Measurements from ENCODE around the gene USP43. TPM values are rescaled to one million over a fixed set of nuclear protein-coding genes. Genes with fewer than 3 reads are reported as not detected.
A peak's percentile ranks its signal among the peaks of the same experiment; 100 is the strongest.

USP43 gene
- total RNA-seq, 4 donors from 2014 or later, result 0.17 to 0.84 (median 0.17) TPM; not detected in 1

GRCh38 chr17:9645851-9646545 lies 681 bp downstream of the USP43 start:
- Histone ChIP-seq H3K4me3 (peak overlapping the region; percentile 49 to 56 (median 53)), H3K9me3 (no peaks in the 10 kb centered on the region), H3K27ac (replicated peaks in 1 of 4) (no peak overlapping the region), H3K36me3 (no peaks in the 10 kb centered on the region), H3K27me3 (peaks cover 0 to 72% (median 21%) of the 10 kb centered on the region in 4 donors), H3K4me1 (peaks cover 7 to 25% (median 21%) of the 10 kb centered on the region in 4 donors)
- TF ChIP-seq CTCF (IDR thresholded peaks at IDR 0.05) (no peak), EP300 (IDR thresholded peaks at IDR 0.05) (no peak), POLR2AphosphoS5 (IDR thresholded peaks at IDR 0.05) (no peak), POLR2A (IDR thresholded peaks at IDR 0.05; ENCODE audit: low read depth) (no peak)
- intact Hi-C loops (cut with DNase I), result no loop called here
- DNase-seq (ENCODE audit: extremely low spot score), result no peak
- WGBS, result 15% methylated on average over 9 of the region's 51 CpGs

GRCh38 chr17:9646546-9646885 lies 1.2 kb downstream of the USP43 start:
- 49% methylated on average over 8 of the region's 8 CpGs for WGBS
- Histone ChIP-seq H3K4me3 (no peak overlapping the region), H3K4me1 (peaks cover 7 to 25% (median 21%) of the 10 kb centered on the region in 4 donors)

GRCh38 chr17:9647014-9647413 lies 1.7 kb downstream of the USP43 start:
- 30% methylated on average over 4 of the region's 4 CpGs for WGBS
- H3K4me3 ChIP-seq, result no peak overlapping the region
- H3K9me3 ChIP-seq, result no peaks in the 10 kb centered on the region
- H3K27ac ChIP-seq (replicated peaks in 1 of 4), result no peak overlapping the region
- TF ChIP-seq EP300 (IDR thresholded peaks at IDR 0.05) (no peak), POLR2AphosphoS5 (IDR thresholded peaks at IDR 0.05) (no peak), POLR2A (IDR thresholded peaks at IDR 0.05; ENCODE audit: low read depth) (no peak), CTCF (IDR thresholded peaks at IDR 0.05) (no peak)
- peaks cover 7 to 25% (median 21%) of the 10 kb centered on the region in 4 donors for H3K4me1 ChIP-seq
- peaks cover 0 to 71% (median 21%) of the 10 kb centered on the region in 4 donors for H3K27me3 ChIP-seq
- H3K36me3 ChIP-seq, result no peaks in the 10 kb centered on the region
- DNase-seq (ENCODE audit: extremely low spot score), result no peak
- intact Hi-C loops (cut with DNase I), result no loop called here

More at GRCh38 chr17:9646546-9646885, 1.2 kb downstream of the USP43 start:
- no peak overlapping the region for H3K27ac ChIP-seq (replicated peaks in 1 of 4)
- intact Hi-C loops (cut with DNase I), result no loop called here
- TF ChIP-seq POLR2AphosphoS5 (IDR thresholded peaks at IDR 0.05) (no peak), POLR2A (IDR thresholded peaks at IDR 0.05; ENCODE audit: low read depth) (no peak), CTCF (IDR thresholded peaks at IDR 0.05) (no peak), EP300 (IDR thresholded peaks at IDR 0.05) (no peak)
- no peak for DNase-seq (ENCODE audit: extremely low spot score)
- H3K27me3 ChIP-seq, result peaks cover 0 to 71% (median 21%) of the 10 kb centered on the region in 4 donors
- no peaks in the 10 kb centered on the region for H3K36me3 ChIP-seq
- H3K9me3 ChIP-seq, result no peaks in the 10 kb centered on the region

- intact Hi-C loops (cut with DNase I), result no loop called here
- H3K27me3 ChIP-seq, result peaks cover 0 to 72% (median 21%) of the 10 kb centered on the region in 4 donors
- no peak for TF ChIP-seq POLR2A (IDR thresholded peaks at IDR 0.05; ENCODE audit: low read depth)
- TF ChIP-seq EP300 (IDR thresholded peaks at IDR 0.05), result no peak
- TF ChIP-seq POLR2AphosphoS5 (IDR thresholded peaks at IDR 0.05), result no peak
- no peak for TF ChIP-seq CTCF (IDR thresholded peaks at IDR 0.05)
Measured at GRCh38 chr17:9648521-9649110, 3.3 kb downstream of the USP43 start.

More at GRCh38 chr17:9648521-9649110, 3.3 kb downstream of the USP43 start:
- WGBS, result 59% methylated on average over 3 of the region's 3 CpGs
- H3K36me3 ChIP-seq, result no peaks in the 10 kb centered on the region
- H3K9me3 ChIP-seq, result no peaks in the 10 kb centered on the region
- H3K4me3 ChIP-seq, result no peak overlapping the region
- H3K27ac ChIP-seq (replicated peaks in 1 of 4), result no peak overlapping the region
- DNase-seq (ENCODE audit: extremely low spot score), result no peak
- peaks cover 7 to 25% (median 21%) of the 10 kb centered on the region in 4 donors for H3K4me1 ChIP-seq

Data from esophagus muscularis mucosa (tissue), 4 donors.